ENCODE results near the gene MACROH2A2.
"Not testable (repeated sequence)": the region's sequence is repeated elsewhere in the genome, so short reads cannot be mapped to it uniquely, and the experiment has no call there.

The MACROH2A2 gene

GRCh38 chr10:70097459-70097858, 44.8 kb downstream of the MACROH2A2 start:
- H3K36me3 Mint-ChIP-seq (ENCODE audit: low read depth): peaks cover 6% of the 10 kb centered on the region
- H3K9me3 Mint-ChIP-seq: no peaks in the 10 kb centered on the region

GRCh38 chr10:70098271-70098670, 45.6 kb downstream of the MACROH2A2 start:
- Mint-ChIP-seq H3K9me3 (no peaks in the 10 kb centered on the region), H3K4me3 (no peak overlapping the region), H3K27ac (no peak overlapping the region), H3K27me3 (ENCODE audit: low read depth) (no peaks in the 10 kb centered on the region), H3K36me3 (ENCODE audit: low read depth) (peaks cover 6% of the 10 kb centered on the region), H3K4me1 (ENCODE audit: low read depth) (peaks cover 11% of the 10 kb centered on the region)
- no peak for DNase-seq (ENCODE audit: low spot score)

More at GRCh38 chr10:70097459-70097858, 44.8 kb downstream of the MACROH2A2 start:
- Mint-ChIP-seq H3K4me1 (ENCODE audit: low read depth) (peaks cover 18% of the 10 kb centered on the region), H3K27ac (no peak overlapping the region), H3K27me3 (ENCODE audit: low read depth) (no peaks in the 10 kb centered on the region), H3K4me3 (no peak overlapping the region)
- no peak for DNase-seq (ENCODE audit: low spot score)

- not testable (repeated sequence) for H3K9me3 Mint-ChIP-seq; H3K27ac Mint-ChIP-seq; H3K4me1 Mint-ChIP-seq (ENCODE audit: low read depth); H3K36me3 Mint-ChIP-seq (ENCODE audit: low read depth); H3K4me3 Mint-ChIP-seq; H3K27me3 Mint-ChIP-seq (ENCODE audit: low read depth); DNase-seq (ENCODE audit: low spot score)
Measured at GRCh38 chr10:70101068-70101562, 48.5 kb downstream of the MACROH2A2 start.

GRCh38 chr10:70101668-70102067, 49.0 kb downstream of the MACROH2A2 start:
- Mint-ChIP-seq H3K36me3 (ENCODE audit: low read depth) (peaks cover 6% of the 10 kb centered on the region), H3K4me1 (ENCODE audit: low read depth) (no peaks in the 10 kb centered on the region), H3K4me3 (no peak overlapping the region), H3K9me3 (no peaks in the 10 kb centered on the region), H3K27ac (no peak overlapping the region), H3K27me3 (ENCODE audit: low read depth) (no peaks in the 10 kb centered on the region)
- DNase-seq (ENCODE audit: low spot score): no peak

- Mint-ChIP-seq H3K4me1 (ENCODE audit: low read depth) (no peaks in the 10 kb centered on the region), H3K9me3 (no peaks in the 10 kb centered on the region), H3K27ac (no peak overlapping the region), H3K27me3 (ENCODE audit: low read depth) (no peaks in the 10 kb centered on the region), H3K36me3 (ENCODE audit: low read depth) (peaks cover 4% of the 10 kb centered on the region), H3K4me3 (no peak overlapping the region)
- no peak for DNase-seq (ENCODE audit: low spot score)
Measured at GRCh38 chr10:70106958-70107791, 54.5 kb downstream of the MACROH2A2 start.

- H3K36me3 Mint-ChIP-seq (ENCODE audit: low read depth): peaks cover 4% of the 10 kb centered on the region
- H3K4me3 Mint-ChIP-seq: no peak overlapping the region
- H3K27ac Mint-ChIP-seq: no peak overlapping the region
- no peaks in the 10 kb centered on the region for H3K9me3 Mint-ChIP-seq
- H3K4me1 Mint-ChIP-seq (ENCODE audit: low read depth): no peaks in the 10 kb centered on the region
- H3K27me3 Mint-ChIP-seq (ENCODE audit: low read depth): no peaks in the 10 kb centered on the region
- DNase-seq (ENCODE audit: low spot score): no peak
Measured at GRCh38 chr10:70109064-70109729, 56.6 kb downstream of the MACROH2A2 start.

GRCh38 chr10:70111496-70111895, 58.9 kb downstream of the MACROH2A2 start:
- H3K36me3 Mint-ChIP-seq (ENCODE audit: low read depth): peaks cover 2% of the 10 kb centered on the region
- H3K9me3 Mint-ChIP-seq: no peaks in the 10 kb centered on the region
- no peak overlapping the region for H3K27ac Mint-ChIP-seq
- H3K4me3 Mint-ChIP-seq: no peak overlapping the region
- H3K4me1 Mint-ChIP-seq (ENCODE audit: low read depth): peaks cover 3% of the 10 kb centered on the region
- DNase-seq (ENCODE audit: low spot score): no peak
- no peaks in the 10 kb centered on the region for H3K27me3 Mint-ChIP-seq (ENCODE audit: low read depth)

GRCh38 chr10:70112071-70112470, 59.4 kb downstream of the MACROH2A2 start:
- no peaks in the 10 kb centered on the region for H3K9me3 Mint-ChIP-seq
- H3K27me3 Mint-ChIP-seq (ENCODE audit: low read depth): no peaks in the 10 kb centered on the region
- H3K4me1 Mint-ChIP-seq (ENCODE audit: low read depth): peaks cover 3% of the 10 kb centered on the region
- peaks cover 2% of the 10 kb centered on the region for H3K36me3 Mint-ChIP-seq (ENCODE audit: low read depth)
- no peak overlapping the region for H3K4me3 Mint-ChIP-seq
- DNase-seq (ENCODE audit: low spot score): no peak
- H3K27ac Mint-ChIP-seq: no peak overlapping the region

- H3K4me3 Mint-ChIP-seq: no peak overlapping the region
- peaks cover 2% of the 10 kb centered on the region for H3K36me3 Mint-ChIP-seq (ENCODE audit: low read depth)
- no peak for DNase-seq (ENCODE audit: low spot score)
- H3K4me1 Mint-ChIP-seq (ENCODE audit: low read depth): peaks cover 3% of the 10 kb centered on the region
- H3K9me3 Mint-ChIP-seq: no peaks in the 10 kb centered on the region
- H3K27me3 Mint-ChIP-seq (ENCODE audit: low read depth): no peaks in the 10 kb centered on the region
- no peak overlapping the region for H3K27ac Mint-ChIP-seq
Measured at GRCh38 chr10:70114902-70115301, 62.3 kb downstream of the MACROH2A2 start.

GRCh38 chr10:70115948-70116682, 63.5 kb downstream of the MACROH2A2 start:
- H3K27ac Mint-ChIP-seq: no peak overlapping the region

GRCh38 chr10:70117646-70118045, 65.0 kb downstream of the MACROH2A2 start:
- Mint-ChIP-seq H3K4me1 (ENCODE audit: low read depth) (peaks cover 3% of the 10 kb centered on the region), H3K27me3 (ENCODE audit: low read depth) (no peaks in the 10 kb centered on the region), H3K9me3 (no peaks in the 10 kb centered on the region), H3K4me3 (no peak overlapping the region), H3K36me3 (ENCODE audit: low read depth) (no peaks in the 10 kb centered on the region), H3K27ac (no peak overlapping the region)
- DNase-seq (ENCODE audit: low spot score): no peak

More at GRCh38 chr10:70115948-70116682, 63.5 kb downstream of the MACROH2A2 start:
- H3K4me3 Mint-ChIP-seq: no peak overlapping the region
- peaks cover 2% of the 10 kb centered on the region for H3K36me3 Mint-ChIP-seq (ENCODE audit: low read depth)
- DNase-seq (ENCODE audit: low spot score): peak; percentile 34
- peaks cover 3% of the 10 kb centered on the region for H3K4me1 Mint-ChIP-seq (ENCODE audit: low read depth)
- no peaks in the 10 kb centered on the region for H3K9me3 Mint-ChIP-seq
- H3K27me3 Mint-ChIP-seq (ENCODE audit: low read depth): no peaks in the 10 kb centered on the region

GRCh38 chr10:70118196-70118595, 65.5 kb downstream of the MACROH2A2 start:
- no peak for DNase-seq (ENCODE audit: low spot score)
- Mint-ChIP-seq H3K27me3 (ENCODE audit: low read depth) (no peaks in the 10 kb centered on the region), H3K4me1 (ENCODE audit: low read depth) (peaks cover 3% of the 10 kb centered on the region), H3K4me3 (no peak overlapping the region), H3K27ac (no peak overlapping the region), H3K9me3 (no peaks in the 10 kb centered on the region), H3K36me3 (ENCODE audit: low read depth) (no peaks in the 10 kb centered on the region)

GRCh38 chr10:70119197-70119596, 66.6 kb downstream of the MACROH2A2 start:
- Mint-ChIP-seq H3K4me1 (ENCODE audit: low read depth) (peaks cover 3% of the 10 kb centered on the region), H3K9me3 (no peaks in the 10 kb centered on the region), H3K36me3 (ENCODE audit: low read depth) (no peaks in the 10 kb centered on the region), H3K27me3 (ENCODE audit: low read depth) (no peaks in the 10 kb centered on the region), H3K4me3 (no peak overlapping the region), H3K27ac (no peak overlapping the region)
- no peak for DNase-seq (ENCODE audit: low spot score)

GRCh38 chr10:70119623-70120022, 67.0 kb downstream of the MACROH2A2 start:
- Mint-ChIP-seq H3K4me3 (no peak overlapping the region), H3K36me3 (ENCODE audit: low read depth) (no peaks in the 10 kb centered on the region), H3K4me1 (ENCODE audit: low read depth) (peaks cover 3% of the 10 kb centered on the region), H3K9me3 (no peaks in the 10 kb centered on the region), H3K27me3 (ENCODE audit: low read depth) (no peaks in the 10 kb centered on the region), H3K27ac (no peak overlapping the region)
- no peak for DNase-seq (ENCODE audit: low spot score)
